Measurements from ENCODE around the gene ACOT11.

The ACOT11 gene

GRCh38 chr1:54645806-54646676 is 98.0 kb downstream of the ACOT11 start:
- no peak for DNase-seq (ENCODE audit: low spot score)

- DNase-seq (ENCODE audit: low spot score) = no peak
Measured at GRCh38 chr1:54649130-54649898, 101.3 kb downstream of the ACOT11 start.

GRCh38 chr1:54649921-54650320 is 101.9 kb downstream of the ACOT11 start:
- no peak for DNase-seq (ENCODE audit: low spot score)

GRCh38 chr1:54650417-54650816 is 102.4 kb downstream of the ACOT11 start:
- no peak for DNase-seq (ENCODE audit: low spot score)

- DNase-seq (ENCODE audit: low spot score) = no peak
Measured at GRCh38 chr1:54651608-54652007, 103.6 kb downstream of the ACOT11 start.

GRCh38 chr1:54652168-54652567 is 104.1 kb downstream of the ACOT11 start:
- DNase-seq (ENCODE audit: low spot score) = no peak

- DNase-seq (ENCODE audit: low spot score) = no peak
Measured at GRCh38 chr1:54653036-54653435, 105.0 kb downstream of the ACOT11 start.

GRCh38 chr1:54658164-54658913 is 110.3 kb downstream of the ACOT11 start:
- no peak for DNase-seq (ENCODE audit: low spot score)

Measured in germinal center (tissue), 1 donor.